ENCODE measurements around the gene SHC1. TPM values are rescaled to one million over a fixed set of nuclear protein-coding genes. Genes with fewer than 3 reads are reported as not detected.

SHC1 gene
- total RNA-seq, 4 donors from 2014 or later = 69.1 to 104 (median 90.2) TPM

- Histone ChIP-seq H3K9me3 (no peaks in the 10 kb centered on the region), H3K4me1 (no peaks in the 10 kb centered on the region), H3K27me3 (no peaks in the 10 kb centered on the region), H3K27ac (no peak overlapping the region), H3K4me3 (no peak overlapping the region), H3K36me3 (peaks cover 0 to 14% of the 10 kb centered on the region in 2 donors)
- WGBS, 2 donors (ENCODE audit: low coverage in 1 of 2) = 83 to 93% methylated on average over 3 of the region's 3 CpGs
- TF ChIP-seq POLR2A (IDR thresholded peaks at IDR 0.05) (no peak), POLR2AphosphoS5 (IDR thresholded peaks at IDR 0.05) (no peak), CTCF (IDR thresholded peaks at IDR 0.05) (no peak), EP300 (IDR thresholded peaks at IDR 0.05) (no peak)
- no peak for ATAC-seq
Observed at GRCh38 chr1:154913273-154913672, 57.3 kb downstream of the SHC1 start.

- WGBS, 2 donors (ENCODE audit: low coverage in 1 of 2) = 89 to 90% methylated on average over 2 of the region's 2 CpGs
- Histone ChIP-seq H3K9me3 (no peaks in the 10 kb centered on the region), H3K4me3 (no peak overlapping the region), H3K36me3 (peaks cover 0 to 8% of the 10 kb centered on the region in 2 donors), H3K27ac (no peak overlapping the region), H3K27me3 (no peaks in the 10 kb centered on the region), H3K4me1 (no peaks in the 10 kb centered on the region)
- ATAC-seq = no peak
- no peak for TF ChIP-seq CTCF (IDR thresholded peaks at IDR 0.05)
- no peak for TF ChIP-seq EP300 (IDR thresholded peaks at IDR 0.05)
- TF ChIP-seq POLR2AphosphoS5 (IDR thresholded peaks at IDR 0.05) = no peak
- no peak for TF ChIP-seq POLR2A (IDR thresholded peaks at IDR 0.05)
Observed at GRCh38 chr1:154912755-154913154, 57.8 kb downstream of the SHC1 start.

Small RNA genes within 50 kb of the gene (small RNA-seq; reads per million reads assigned to genes)
- 0 reads per million in 4 donors for gene MIR4258
- 0 reads per million in 4 donors for gene RF00017

Other genes with a start within 250 kb of the SHC1 start
- gene KCNN3, start 100.5 kb downstream of the SHC1 start, total RNA-seq = 10 to 100 TPM in 1 of 4 donors, 1 to 10 TPM in 3; 1.8 to 13.7 (median 8.1) TPM
- gene PMVK, start 34.0 kb downstream of the SHC1 start, total RNA-seq = 10 to 100 TPM; 15.8 to 21.3 (median 18.2) TPM
- 100 to 1,000 TPM; 205 to 371 (median 283) TPM for gene PBXIP1, start 14.6 kb downstream of the SHC1 start, total RNA-seq
- gene PYGO2, start 9.0 kb downstream of the SHC1 start, total RNA-seq = 10 to 100 TPM; 19.1 to 40.1 (median 25.7) TPM
- 10 to 100 TPM in 3 of 4 donors, 1 to 10 TPM in 1; 7.5 to 24.2 (median 17.6) TPM for gene CKS1B, start 3.9 kb upstream of the SHC1 start, total RNA-seq
- gene FLAD1, start 12.6 kb upstream of the SHC1 start, total RNA-seq = 10 to 100 TPM; 12.8 to 23.5 (median 20.7) TPM
- gene LENEP, start 22.8 kb upstream of the SHC1 start, total RNA-seq = not detected
- gene ZBTB7B, start 32.1 kb upstream of the SHC1 start, total RNA-seq = 10 to 100 TPM; 45.5 to 63.4 (median 49.5) TPM
- gene DCST2, start 63.0 kb upstream of the SHC1 start, total RNA-seq = under 1 TPM in 2 of 4 donors, not detected in 2; 0.35 to 0.54 TPM
- gene DCST1, start 63.1 kb upstream of the SHC1 start, total RNA-seq = not detected
- 100 to 1,000 TPM in 2 of 4 donors, 10 to 100 TPM in 2; 65.4 to 115 (median 100.0) TPM for gene ADAM15, start 80.6 kb upstream of the SHC1 start, total RNA-seq
- 1 to 10 TPM in 3 of 4 donors, under 1 TPM in 1; 0.81 to 5.8 (median 2.3) TPM for gene EFNA4, start 93.0 kb upstream of the SHC1 start, total RNA-seq
- gene EFNA3, start 108.1 kb upstream of the SHC1 start, total RNA-seq = under 1 TPM in 2 of 4 donors, not detected in 2; 0.27 to 0.77 TPM
- gene EFNA1, start 157.1 kb upstream of the SHC1 start, total RNA-seq = 10 to 100 TPM; 13.1 to 25.8 (median 16.1) TPM
- 10 to 100 TPM; 12.5 to 16.8 (median 13.9) TPM for gene SLC50A1, start 165.1 kb upstream of the SHC1 start, total RNA-seq
- 100 to 1,000 TPM in 2 of 4 donors, 10 to 100 TPM in 2; 57.9 to 128 (median 87.7) TPM for gene DPM3, start 169.8 kb upstream of the SHC1 start, total RNA-seq
- 100 to 1,000 TPM in 1 of 4 donors, 10 to 100 TPM in 3; 80.8 to 144 (median 92.3) TPM for gene KRTCAP2, start 202.6 kb upstream of the SHC1 start, total RNA-seq
- 1 to 10 TPM in 1 of 4 donors, under 1 TPM in 2, not detected in 1; 0.35 to 1.9 (median 0.40) TPM for gene TRIM46, start 203.1 kb upstream of the SHC1 start, total RNA-seq
- 10 to 100 TPM; 17.9 to 25.6 (median 20.1) TPM for gene THBS3, start 237.2 kb upstream of the SHC1 start, total RNA-seq
- gene MTX1, start 237.9 kb upstream of the SHC1 start, total RNA-seq = 10 to 100 TPM; 28.3 to 36.0 (median 32.6) TPM

Data from gastroesophageal sphincter (tissue), 4 donors.